ENCODE measurements around the gene GAGE13.
"Not testable (repeated sequence)": the region's sequence is repeated elsewhere in the genome, so short reads cannot be mapped to it uniquely, and the experiment has no call there.

GRCh38 chrX:49322266-49322665 is 9.1 kb upstream of the GAGE13 start:
- not testable (repeated sequence) for TF ChIP-seq POLR2AphosphoS5 (IDR thresholded peaks at IDR 0.05; ENCODE audit: low read depth, low read length); CTCF (IDR thresholded peaks at IDR 0.05 in 2 of 3, conservative IDR thresholded peaks at IDR 0.05 in 1 of 3; ENCODE audit: borderline replicate concordance in 1 of 3, insufficient read depth in 1 of 3, low read depth in 2 of 3, low read length in 2 of 3); EZH2 (IDR thresholded peaks at IDR 0.05); ZFX (IDR thresholded peaks at IDR 0.05); POLR2A (IDR thresholded peaks at IDR 0.05; ENCODE audit: borderline replicate concordance, extremely low read depth, insufficient read depth, insufficient read length); EZH2phosphoT487 (IDR thresholded peaks at IDR 0.05; ENCODE audit: borderline replicate concordance); YY1 (IDR thresholded peaks at IDR 0.05; ENCODE audit: extremely low read depth, insufficient replicate concordance, low read depth, low read length); CEBPB (IDR thresholded peaks at IDR 0.05; ENCODE audit: low read depth); MAX (IDR thresholded peaks at IDR 0.05)
